Measurements from ENCODE around the gene ATP8B2.
"Not testable (repeated sequence)": the region's sequence is repeated elsewhere in the genome, so short reads cannot be mapped to it uniquely, and the experiment has no call there.

The ATP8B2 gene

GRCh38 chr1:154295408-154296235, 29.7 kb upstream of the ATP8B2 start:
- Histone ChIP-seq H3K36me3 (ENCODE audit: insufficient read depth) (no peaks in the 10 kb centered on the region), H3K4me3 (IDR thresholded peaks at IDR 0.05; ENCODE audit: insufficient read depth, low read depth, low read length) (no peak overlapping the region), H3K9ac (no peak overlapping the region), H3K27me3 (ENCODE audit: insufficient read depth, low read depth) (no peaks in the 10 kb centered on the region), H2AFZ (ENCODE audit: low read depth) (no peak overlapping the region), H4K20me1 (ENCODE audit: insufficient read depth) (no peaks in the 10 kb centered on the region), H3K4me1 (ENCODE audit: low read depth, poor library complexity, severe bottlenecking) (no peaks in the 10 kb centered on the region), H3K27ac (no peak overlapping the region), H3K4me2 (no peak overlapping the region), H3K79me2 (ENCODE audit: insufficient read depth, low read depth) (no peaks in the 10 kb centered on the region)
- no peak for TF ChIP-seq CTCF (conservative IDR thresholded peaks at IDR 0.05; ENCODE audit: low read depth, low read length)

- no peaks in the 10 kb centered on the region for H3K79me2 ChIP-seq (ENCODE audit: insufficient read depth, low read depth)
- H4K20me1 ChIP-seq (ENCODE audit: insufficient read depth): no peaks in the 10 kb centered on the region
- no peak overlapping the region for H3K9ac ChIP-seq
- no peak overlapping the region for H3K4me3 ChIP-seq (IDR thresholded peaks at IDR 0.05; ENCODE audit: insufficient read depth, low read depth, low read length)
- no peaks in the 10 kb centered on the region for H3K4me1 ChIP-seq (ENCODE audit: low read depth, poor library complexity, severe bottlenecking)
- H3K4me2 ChIP-seq: no peak overlapping the region
- no peak overlapping the region for H2AFZ ChIP-seq (ENCODE audit: low read depth)
- no peak overlapping the region for H3K27ac ChIP-seq
- H3K27me3 ChIP-seq (ENCODE audit: insufficient read depth, low read depth): no peaks in the 10 kb centered on the region
- TF ChIP-seq CTCF (conservative IDR thresholded peaks at IDR 0.05; ENCODE audit: low read depth, low read length): no peak
- H3K36me3 ChIP-seq (ENCODE audit: insufficient read depth): no peaks in the 10 kb centered on the region
Observed at GRCh38 chr1:154301582-154301981, 23.7 kb upstream of the ATP8B2 start.

- peaks cover 15% of the 10 kb centered on the region for H3K4me1 ChIP-seq (ENCODE audit: low read depth, poor library complexity, severe bottlenecking)
- H3K27ac ChIP-seq: no peak overlapping the region
- H3K27me3 ChIP-seq (ENCODE audit: insufficient read depth, low read depth): no peaks in the 10 kb centered on the region
- H3K9ac ChIP-seq: no peak overlapping the region
- H3K79me2 ChIP-seq (ENCODE audit: insufficient read depth, low read depth): no peaks in the 10 kb centered on the region
- no peaks in the 10 kb centered on the region for H3K36me3 ChIP-seq (ENCODE audit: insufficient read depth)
- no peak overlapping the region for H3K4me3 ChIP-seq (IDR thresholded peaks at IDR 0.05; ENCODE audit: insufficient read depth, low read depth, low read length)
- H4K20me1 ChIP-seq (ENCODE audit: insufficient read depth): no peaks in the 10 kb centered on the region
- TF ChIP-seq CTCF (conservative IDR thresholded peaks at IDR 0.05; ENCODE audit: low read depth, low read length): no peak
- no peak overlapping the region for H3K4me2 ChIP-seq
- H2AFZ ChIP-seq (ENCODE audit: low read depth): no peak overlapping the region
Observed at GRCh38 chr1:154304664-154305337, 20.5 kb upstream of the ATP8B2 start.

- H3K4me2 ChIP-seq: no peak overlapping the region
- H2AFZ ChIP-seq (ENCODE audit: low read depth): no peak overlapping the region
- no peaks in the 10 kb centered on the region for H3K36me3 ChIP-seq (ENCODE audit: insufficient read depth)
- H3K79me2 ChIP-seq (ENCODE audit: insufficient read depth, low read depth): no peaks in the 10 kb centered on the region
- H3K9ac ChIP-seq: no peak overlapping the region
- H3K27me3 ChIP-seq (ENCODE audit: insufficient read depth, low read depth): no peaks in the 10 kb centered on the region
- TF ChIP-seq CTCF (conservative IDR thresholded peaks at IDR 0.05; ENCODE audit: low read depth, low read length): no peak
- H3K4me1 ChIP-seq (ENCODE audit: low read depth, poor library complexity, severe bottlenecking): peaks cover 15% of the 10 kb centered on the region
- H3K27ac ChIP-seq: no peak overlapping the region
- no peak overlapping the region for H3K4me3 ChIP-seq (IDR thresholded peaks at IDR 0.05; ENCODE audit: insufficient read depth, low read depth, low read length)
- H4K20me1 ChIP-seq (ENCODE audit: insufficient read depth): no peaks in the 10 kb centered on the region
Observed at GRCh38 chr1:154306151-154306550, 19.2 kb upstream of the ATP8B2 start.

- not testable (repeated sequence) for H3K27me3 ChIP-seq (ENCODE audit: insufficient read depth, low read depth); H3K9ac ChIP-seq; H3K79me2 ChIP-seq (ENCODE audit: insufficient read depth, low read depth); H3K27ac ChIP-seq; H3K4me3 ChIP-seq (IDR thresholded peaks at IDR 0.05; ENCODE audit: insufficient read depth, low read depth, low read length); H3K36me3 ChIP-seq (ENCODE audit: insufficient read depth); H3K4me2 ChIP-seq; H4K20me1 ChIP-seq (ENCODE audit: insufficient read depth)
- peaks cover 15% of the 10 kb centered on the region for H3K4me1 ChIP-seq (ENCODE audit: low read depth, poor library complexity, severe bottlenecking)
- peak overlapping the region; percentile 1; the same call in 1 of the 2 replicates for H2AFZ ChIP-seq (ENCODE audit: low read depth)
Observed at GRCh38 chr1:154307670-154308270, 17.6 kb upstream of the ATP8B2 start.

- not testable (repeated sequence) for H4K20me1 ChIP-seq (ENCODE audit: insufficient read depth); H3K79me2 ChIP-seq (ENCODE audit: insufficient read depth, low read depth); H2AFZ ChIP-seq (ENCODE audit: low read depth); H3K27me3 ChIP-seq (ENCODE audit: insufficient read depth, low read depth); H3K4me2 ChIP-seq; H3K27ac ChIP-seq; H3K4me3 ChIP-seq (IDR thresholded peaks at IDR 0.05; ENCODE audit: insufficient read depth, low read depth, low read length); H3K9ac ChIP-seq; H3K36me3 ChIP-seq (ENCODE audit: insufficient read depth)
- H3K4me1 ChIP-seq (ENCODE audit: low read depth, poor library complexity, severe bottlenecking): peaks cover 15% of the 10 kb centered on the region
Observed at GRCh38 chr1:154309136-154309535, 16.2 kb upstream of the ATP8B2 start.
